Activated CD4-positive, alpha-beta T cell treated with anti-CD3 and anti-CD28 coated beads, Interleukin-2, amount 10 ng/mL, durations not matched to agents 7 days and 5 days (primary cell): Measurements from ENCODE around the gene RBM4. TPM values are rescaled to one million over a fixed set of nuclear protein-coding genes. Genes with fewer than 3 reads are reported as not detected.

Experiments
- total RNA-seq, 2 experiments: library from RNA; stranded (reverse); gene quantifications; one replicate each; pipeline ENCODE4 v1.2.3, GENCODE V29; 2021

RBM4 gene
- total RNA-seq, 2 experiments from 2014 or later: 124 to 137 TPM

Other genes with a start within 250 kb of the RBM4 start
- gene NPAS4, start 217.7 kb upstream of the RBM4 start, total RNA-seq: under 1 TPM; 0.27 to 0.52 TPM
- gene MRPL11, start 199.9 kb upstream of the RBM4 start, total RNA-seq: 10 to 100 TPM; 72.4 to 76.4 TPM
- 1 to 10 TPM; 6.7 to 7.2 TPM for gene PELI3, start 171.8 kb upstream of the RBM4 start, total RNA-seq
- gene DPP3, start 158.3 kb upstream of the RBM4 start, total RNA-seq: 10 to 100 TPM; 78.4 to 82.3 TPM
- 10 to 100 TPM; 13.3 to 17.4 TPM for gene BBS1, start 128.1 kb upstream of the RBM4 start, total RNA-seq
- gene ZDHHC24, start 92.7 kb upstream of the RBM4 start, total RNA-seq: 10 to 100 TPM; 16.8 to 16.9 TPM
- under 1 TPM in 1 of 2 experiments, not detected in 1; 0.23 TPM for gene ACTN3, start 91.8 kb upstream of the RBM4 start, total RNA-seq
- 1 to 10 TPM; 3.5 to 3.9 TPM for gene CTSF, start 70.1 kb upstream of the RBM4 start, total RNA-seq
- under 1 TPM in 1 of 2 experiments, not detected in 1; 0.08 TPM for gene CCDC87, start 45.6 kb upstream of the RBM4 start, total RNA-seq
- 10 to 100 TPM; 28.8 to 32.6 TPM for gene CCS, start 45.5 kb upstream of the RBM4 start, total RNA-seq
- gene RBM14, start 22.1 kb upstream of the RBM4 start, total RNA-seq: 100 to 1,000 TPM; 124 to 140 TPM
- 10 to 100 TPM; 18.1 to 20.4 TPM for gene RBM4B, start 39.2 kb downstream of the RBM4 start, total RNA-seq
- gene SPTBN2, start 90.5 kb downstream of the RBM4 start, total RNA-seq: under 1 TPM; 0.25 to 0.35 TPM
- gene RCE1, start 204.7 kb downstream of the RBM4 start, total RNA-seq: 10 to 100 TPM; 23.1 to 23.7 TPM
- gene LRFN4, start 218.4 kb downstream of the RBM4 start, total RNA-seq: 10 to 100 TPM; 14.1 to 16.6 TPM